H9 (cell line): ENCODE results near the gene SPATA25. TPM values are rescaled to one million over a fixed set of nuclear protein-coding genes. Genes with fewer than 3 reads are reported as not detected.

Source experiments
- DNase-seq: peaks from one replicate; pipeline ENCODE4 v3.0.0-alpha.2; 2017
- H2AFZ ChIP-seq: one replicate; pipeline ENCODE4 v1.6.1; 2013; ENCODE audit warnings: mild to moderate bottlenecking, low read length, control low read depth, moderate library complexity
- H2AK5ac ChIP-seq: 2 replicates; pipeline ENCODE4 v1.6.1; 2013; ENCODE audit warnings: low read length, control low read depth, mixed read lengths; ENCODE audit not compliant: insufficient read length
- H2BK120ac ChIP-seq: one replicate; pipeline ENCODE4 v1.6.1; 2013; ENCODE audit warnings: low read depth, mild to moderate bottlenecking, low read length, control low read depth, inconsistent platforms; ENCODE audit not compliant: poor library complexity, severe bottlenecking
- H2BK12ac ChIP-seq: 2 replicates; pipeline ENCODE4 v1.6.1; 2013; ENCODE audit warnings: low read length, control low read depth, mixed read lengths, low read depth; ENCODE audit not compliant: insufficient read length
- H2BK15ac ChIP-seq: 2 replicates; pipeline ENCODE4 v1.6.1; 2013; ENCODE audit warnings: low read depth, low read length, control low read depth
- H2BK20ac ChIP-seq: one replicate; pipeline ENCODE4 v1.6.1; 2013; ENCODE audit warnings: low read depth, mild to moderate bottlenecking, low read length, control low read depth, inconsistent platforms; ENCODE audit not compliant: poor library complexity, severe bottlenecking
- H2BK5ac ChIP-seq: 2 replicates; pipeline ENCODE4 v1.6.1; 2013; ENCODE audit warnings: low read length, control low read depth, mixed read lengths; ENCODE audit not compliant: insufficient read length
- H3K14ac ChIP-seq: 2 replicates; pipeline ENCODE4 v1.6.1; 2013; ENCODE audit warnings: low read length, control low read depth; ENCODE audit not compliant: insufficient read depth
- H3K18ac ChIP-seq: 2 replicates; pipeline ENCODE4 v1.6.1; 2013; ENCODE audit warnings: low read depth, mild to moderate bottlenecking, mixed read lengths, low read length, control low read depth; ENCODE audit not compliant: insufficient read length
- H3K23ac ChIP-seq: 2 replicates; pipeline ENCODE4 v1.6.1; 2013; ENCODE audit warnings: low read length, control low read depth, mixed read lengths, low read depth; ENCODE audit not compliant: insufficient read length
- H3K23me2 ChIP-seq: 2 replicates; pipeline ENCODE4 v1.6.1; 2013; ENCODE audit warnings: low read depth, mild to moderate bottlenecking, mixed read lengths, low read length, control low read depth; ENCODE audit not compliant: insufficient read length, poor library complexity, severe bottlenecking
- H3K27ac ChIP-seq: 2 replicates; pipeline ENCODE4 v1.5.1; 2013; ENCODE audit warnings: low read length, control low read depth, mixed read lengths, low read depth; ENCODE audit not compliant: insufficient read length
- H3K27me3 ChIP-seq: 2 replicates; pipeline ENCODE4 v1.6.1; 2013; ENCODE audit warnings: low read length, control low read depth, inconsistent platforms; ENCODE audit not compliant: insufficient read depth
- H3K4ac ChIP-seq: 2 replicates; pipeline ENCODE4 v1.6.1; 2013; ENCODE audit warnings: low read depth, mild to moderate bottlenecking, control low read depth, inconsistent platforms, low read length, moderate library complexity
- H3K4me1 ChIP-seq: 2 replicates; pipeline ENCODE4 v1.6.1; 2013; ENCODE audit warnings: low read length, control low read depth, inconsistent platforms; ENCODE audit not compliant: insufficient read depth
- H3K4me2 ChIP-seq: 2 replicates; pipeline ENCODE4 v1.6.1; 2013; ENCODE audit warnings: low read length, control low read depth, mixed read lengths; ENCODE audit not compliant: insufficient read length, insufficient read depth
- H3K56ac ChIP-seq: 2 replicates; pipeline ENCODE4 v1.6.1; 2013; ENCODE audit warnings: low read depth, mild to moderate bottlenecking, mixed read lengths, low read length, control low read depth; ENCODE audit not compliant: insufficient read length
- H3K79me1 ChIP-seq: 2 replicates; pipeline ENCODE4 v1.6.1; 2013; ENCODE audit warnings: low read depth, mild to moderate bottlenecking, moderate library complexity, low read length, control low read depth, inconsistent platforms; ENCODE audit not compliant: insufficient read depth, poor library complexity, severe bottlenecking
- H3K79me2 ChIP-seq: 2 replicates; pipeline ENCODE4 v1.6.1; 2013; ENCODE audit warnings: low read length, control low read depth, inconsistent platforms; ENCODE audit not compliant: insufficient read depth
- H3K9ac ChIP-seq: 2 replicates; pipeline ENCODE4 v1.6.1; 2013; ENCODE audit warnings: low read length, control low read depth, mixed read lengths; ENCODE audit not compliant: insufficient read length; ENCODE audit errors: extremely low read depth
- H3K9me3 ChIP-seq: one replicate; pipeline ENCODE4 v1.6.1; 2013; ENCODE audit warnings: low read depth, low read length, inconsistent platforms; ENCODE audit not compliant: control insufficient read depth
- H3T11ph ChIP-seq: one replicate; pipeline ENCODE4 v1.6.1; 2013; ENCODE audit warnings: mild to moderate bottlenecking, low read length, control low read depth, inconsistent platforms
- H4K20me1 ChIP-seq: one replicate; pipeline ENCODE4 v1.6.1; 2013; ENCODE audit not compliant: control insufficient read depth, insufficient read length, insufficient read depth
- H4K5ac ChIP-seq: 2 replicates; pipeline ENCODE4 v1.6.1; 2013; ENCODE audit warnings: low read depth, mild to moderate bottlenecking, mixed read lengths, low read length, control low read depth; ENCODE audit not compliant: insufficient read length
- H4K8ac ChIP-seq: replicated peaks from 2 replicates; pipeline ENCODE4 v1.6.1; 2013; ENCODE audit warnings: low read length, control low read depth, mixed read lengths, low read depth; ENCODE audit not compliant: insufficient read length
- H4K91ac ChIP-seq: 2 replicates; pipeline ENCODE4 v1.6.1; 2013; ENCODE audit warnings: low read depth, mild to moderate bottlenecking, moderate library complexity, mixed read lengths, low read length, control low read depth; ENCODE audit not compliant: insufficient read length
- H3K27ac Mint-ChIP-seq, 3 experiments: 2 replicates in 2 of 3; 3 replicates in 1 of 3; pipeline ENCODE4 v1.8.0; 2020 to 2021; ENCODE audit warnings: mixed read lengths in 3 of 3, mild to moderate bottlenecking in 1 of 3, moderate library complexity in 1 of 3
- H3K27me3 Mint-ChIP-seq: 2 replicates; pipeline ENCODE4 v1.8.0; 2021; ENCODE audit warnings: low read depth, mild to moderate bottlenecking, moderate library complexity, mixed read lengths
- H3K36me3 Mint-ChIP-seq, 3 experiments: 2 replicates in 2 of 3; 3 replicates in 1 of 3; pipeline ENCODE4 v1.8.0; 2020 to 2021; ENCODE audit warnings: low read depth in 3 of 3, mixed read lengths in 3 of 3; ENCODE audit not compliant: insufficient read depth in 1 of 3
- H3K4me1 Mint-ChIP-seq, 2 experiments: 2 replicates each; pipeline ENCODE4 v1.8.0; 2020; ENCODE audit warnings: mixed read lengths in 2 of 2
- H3K4me3 Mint-ChIP-seq, 2 experiments: 2 replicates in 1 of 2; 3 replicates in 1 of 2; pipeline ENCODE4 v1.8.0; 2020 to 2021; ENCODE audit warnings: mild to moderate bottlenecking in 2 of 2, mixed read lengths in 2 of 2, moderate library complexity in 1 of 2
- H3K9me3 Mint-ChIP-seq, 2 experiments: 2 replicates in 1 of 2; 3 replicates in 1 of 2; pipeline ENCODE4 v1.8.0; 2020; ENCODE audit warnings: mild to moderate bottlenecking in 2 of 2, mixed read lengths in 2 of 2, moderate library complexity in 1 of 2
- WGBS: extraction: QIAGEN DNeasy Blood & Tissue Kit; methylation state at CpG from one replicate; pipeline ENCODE4 v1.1.7; 2013; ENCODE audit warnings: missing lambda C conversion rate, low lambda C conversion rate, mixed read lengths; ENCODE audit not compliant: insufficient read length; ENCODE audit errors: extremely low coverage; 5-methylcytosine and 5-hydroxymethylcytosine counted together
- total RNA-seq: library from RNA; stranded (reverse); gene quantifications from 2 replicates; pipeline ENCODE4 v1.2.1, GENCODE V29; 2021
- TF ChIP-seq, protein P1 (sequence below): fragments of 200-600 bp; sonication (generic); conservative IDR thresholded peaks from 3 replicates; pipeline ENCODE4 v1.8.0; 2021; ENCODE audit warnings: antibody characterized with exemption, mild to moderate bottlenecking

The SPATA25 gene
- total RNA-seq, 1 experiment from 2014 or later, result 2.4 TPM

DNA sequence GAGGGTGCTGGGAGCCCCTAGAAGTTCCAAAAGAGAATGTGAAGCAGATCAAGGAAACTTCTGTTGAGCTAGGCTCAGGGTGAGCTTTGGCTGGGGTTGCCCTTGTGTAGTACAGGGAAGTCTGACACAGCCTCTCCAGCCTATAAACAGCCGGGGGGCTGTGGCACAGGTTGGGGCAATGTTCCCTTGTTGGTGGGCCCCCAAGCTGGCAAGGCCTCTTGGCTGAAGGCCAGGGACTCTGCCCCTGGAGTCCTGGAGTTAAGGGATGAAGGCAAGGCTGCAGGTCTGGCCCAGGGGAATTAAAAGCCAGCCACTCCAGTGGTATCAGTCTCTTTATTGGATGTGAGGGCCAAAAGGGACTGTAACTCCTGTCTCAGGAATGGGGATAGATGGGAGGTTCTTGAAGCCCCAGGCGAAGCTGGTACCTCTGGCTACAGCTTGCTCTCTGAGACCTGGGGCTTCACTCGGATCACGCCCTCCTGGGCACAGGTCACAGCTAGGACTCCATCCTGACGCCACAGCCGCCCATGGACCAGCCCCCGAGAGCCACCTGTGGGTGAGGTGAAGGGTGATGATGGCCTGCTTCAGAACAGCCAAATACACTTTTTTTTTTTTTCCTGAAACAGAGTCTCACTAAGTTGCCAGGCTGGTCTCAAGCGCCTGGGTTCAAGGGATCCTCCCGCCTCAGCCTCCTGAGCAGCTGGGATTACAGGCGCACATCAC lies 45.9 kb downstream of the SPATA25 start:
- Histone ChIP-seq H2BK120ac (no peak overlapping the region), H3K9ac (no peak overlapping the region), H2AK5ac (no peak overlapping the region), H3K27me3 (no peaks in the 10 kb centered on the region), H3K56ac (no peak overlapping the region), H3K4ac (no peak overlapping the region), H2BK15ac (no peak overlapping the region), H2BK5ac (no peak overlapping the region), H2BK12ac (no peak overlapping the region), H4K5ac (no peak overlapping the region), H4K91ac (no peak overlapping the region), H3K9me3 (no peaks in the 10 kb centered on the region), H3K23me2 (peaks cover 3% of the 10 kb centered on the region), H3K79me1 (no peaks in the 10 kb centered on the region), H2AFZ (no peak overlapping the region), H3K18ac (no peak overlapping the region), H3K14ac (no peak overlapping the region), H3K4me2 (no peak overlapping the region), H3K23ac (no peak overlapping the region), H3T11ph (no peak overlapping the region), H4K8ac (no peak overlapping the region), H4K20me1 (no peaks in the 10 kb centered on the region), H3K79me2 (no peaks in the 10 kb centered on the region), H2BK20ac (no peak overlapping the region), H3K27ac (no peak overlapping the region), H3K4me1 (no peaks in the 10 kb centered on the region)
- no peaks in the 10 kb centered on the region; a peak in 1 of 4 replicates for H3K4me1 Mint-ChIP-seq
- WGBS, result no CpG with 5 or more reads among the region's 10 CpGs
- TF ChIP-seq, protein P1, sequence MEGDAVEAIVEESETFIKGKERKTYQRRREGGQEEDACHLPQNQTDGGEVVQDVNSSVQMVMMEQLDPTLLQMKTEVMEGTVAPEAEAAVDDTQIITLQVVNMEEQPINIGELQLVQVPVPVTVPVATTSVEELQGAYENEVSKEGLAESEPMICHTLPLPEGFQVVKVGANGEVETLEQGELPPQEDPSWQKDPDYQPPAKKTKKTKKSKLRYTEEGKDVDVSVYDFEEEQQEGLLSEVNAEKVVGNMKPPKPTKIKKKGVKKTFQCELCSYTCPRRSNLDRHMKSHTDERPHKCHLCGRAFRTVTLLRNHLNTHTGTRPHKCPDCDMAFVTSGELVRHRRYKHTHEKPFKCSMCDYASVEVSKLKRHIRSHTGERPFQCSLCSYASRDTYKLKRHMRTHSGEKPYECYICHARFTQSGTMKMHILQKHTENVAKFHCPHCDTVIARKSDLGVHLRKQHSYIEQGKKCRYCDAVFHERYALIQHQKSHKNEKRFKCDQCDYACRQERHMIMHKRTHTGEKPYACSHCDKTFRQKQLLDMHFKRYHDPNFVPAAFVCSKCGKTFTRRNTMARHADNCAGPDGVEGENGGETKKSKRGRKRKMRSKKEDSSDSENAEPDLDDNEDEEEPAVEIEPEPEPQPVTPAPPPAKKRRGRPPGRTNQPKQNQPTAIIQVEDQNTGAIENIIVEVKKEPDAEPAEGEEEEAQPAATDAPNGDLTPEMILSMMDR, result no peak
- peaks cover 5 to 64% (median 48%) of the 10 kb centered on the region in 3 experiments for H3K36me3 Mint-ChIP-seq
- no peaks in the 10 kb centered on the region for H3K27me3 Mint-ChIP-seq
- H3K27ac Mint-ChIP-seq, result no peak overlapping the region; a peak in 1 of 7 replicates
- DNase-seq, result no peak
- no peak overlapping the region for H3K4me3 Mint-ChIP-seq
- no peaks in the 10 kb centered on the region for H3K9me3 Mint-ChIP-seq
